ENCODE data around the gene DLG2. TPM values are rescaled to one million over a fixed set of nuclear protein-coding genes. Genes with fewer than 3 reads are reported as not detected.

Gene DLG2
- total and polyA plus RNA-seq, 7 donors, result 0.60 to 25.8 (median 9.7) TPM; not detected in 1

DNA sequence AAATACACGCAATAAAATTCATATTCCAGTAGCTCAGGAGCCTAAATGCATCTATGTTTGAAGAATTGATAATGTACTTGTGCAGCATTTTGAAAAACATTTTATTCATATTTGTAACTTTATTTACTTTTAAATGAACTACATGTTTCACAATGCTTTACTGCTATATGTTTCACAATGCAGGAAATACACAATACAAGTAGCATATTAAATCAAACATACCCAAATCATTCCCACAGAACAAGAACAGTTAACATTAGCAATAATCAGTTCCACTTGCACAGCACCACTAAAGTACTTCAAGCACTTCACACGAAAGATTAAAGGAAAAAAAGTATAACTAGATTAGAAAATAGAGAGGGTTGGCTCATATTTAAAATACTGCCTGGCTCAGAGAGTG, 1997.4 kb downstream of the DLG2 start:
- H3K36me3 ChIP-seq, result no peaks in the 10 kb centered on the region
- TF ChIP-seq POLR2AphosphoS5 (IDR thresholded peaks at IDR 0.05) (no peak), CTCF (IDR thresholded peaks at IDR 0.05) (no peak), EP300 (IDR thresholded peaks at IDR 0.05) (no peak), POLR2A (IDR thresholded peaks at IDR 0.05) (no peak)
- WGBS, 2 donors, result 34 to 47% methylated on average over 2 of the region's 2 CpGs
- no peak for DNase-seq
- no peaks in the 10 kb centered on the region for H3K9me3 ChIP-seq
- intact Hi-C loops (cut with DNase I), result no loop called here
- no peaks in the 10 kb centered on the region for H3K27me3 ChIP-seq
- H3K4me1 ChIP-seq, result no peaks in the 10 kb centered on the region
- no peak overlapping the region for H3K4me3 ChIP-seq
- no peak overlapping the region for H3K27ac ChIP-seq

DNA sequence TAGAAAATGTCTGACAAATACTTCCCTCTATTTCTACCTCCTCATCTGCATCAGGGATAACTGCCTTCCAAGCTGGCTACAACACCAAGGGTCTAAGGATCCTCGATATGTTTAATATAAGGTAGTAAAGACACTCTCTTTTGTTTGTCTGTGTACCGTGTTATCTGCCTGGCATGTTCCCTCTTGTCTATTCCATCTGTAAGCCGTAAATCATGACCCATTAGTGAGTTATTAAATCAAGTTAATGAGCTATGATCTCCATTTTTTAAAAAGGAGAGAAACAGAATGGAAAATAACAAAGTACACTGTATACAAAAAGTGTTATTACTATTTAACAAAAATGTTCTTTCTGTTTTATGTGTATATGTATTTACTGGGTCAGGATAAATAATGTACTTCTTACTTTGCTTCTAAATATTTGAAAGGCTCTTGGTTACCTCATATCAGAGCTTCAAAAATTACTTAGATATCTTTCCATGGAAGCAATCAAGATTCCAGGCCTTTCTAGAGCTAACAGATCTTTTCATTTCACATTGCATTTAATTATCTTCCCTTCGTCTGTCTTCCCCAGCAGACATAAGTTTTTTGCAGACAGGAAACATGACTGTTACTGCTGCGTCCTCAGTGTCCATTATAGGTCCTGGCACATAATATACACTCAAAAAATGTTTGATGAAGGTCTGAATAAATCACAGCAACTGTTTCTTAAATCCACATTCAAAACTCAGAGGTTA, 1998.4 kb downstream of the DLG2 start:
- TF ChIP-seq EP300 (IDR thresholded peaks at IDR 0.05) (no peak), POLR2AphosphoS5 (IDR thresholded peaks at IDR 0.05) (no peak)

DNA sequence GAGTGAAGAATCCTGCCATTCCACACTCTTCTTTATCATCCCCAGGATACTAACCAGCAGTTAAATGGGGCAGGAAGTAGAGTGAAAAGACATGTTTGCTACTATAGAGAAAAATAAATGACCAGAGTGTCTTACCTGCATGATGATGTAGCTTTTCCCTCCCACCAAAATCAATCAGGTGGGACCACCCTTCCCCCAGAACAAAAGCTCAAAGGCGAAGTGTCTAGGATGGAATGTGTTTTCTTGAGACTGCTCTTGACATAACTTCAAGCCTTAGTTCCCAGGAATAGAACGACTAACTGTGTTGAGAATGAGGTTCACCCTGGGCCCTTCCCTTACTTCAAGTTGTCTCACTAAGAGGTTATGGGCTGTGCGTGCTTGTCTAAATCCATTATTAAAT, 2001.8 kb downstream of the DLG2 start:
- no peak for DNase-seq
- no peak overlapping the region for H3K4me3 ChIP-seq
- TF ChIP-seq POLR2AphosphoS5 (IDR thresholded peaks at IDR 0.05) (no peak), POLR2A (IDR thresholded peaks at IDR 0.05) (no peak), EP300 (IDR thresholded peaks at IDR 0.05) (no peak), CTCF (IDR thresholded peaks at IDR 0.05) (no peak)
- no peaks in the 10 kb centered on the region for H3K9me3 ChIP-seq
- intact Hi-C loops (cut with DNase I), result no loop called here
- no peaks in the 10 kb centered on the region for H3K36me3 ChIP-seq
- WGBS, 2 donors, result 84 to 85% methylated on average over 3 of the region's 3 CpGs
- no peaks in the 10 kb centered on the region for H3K27me3 ChIP-seq
- H3K4me1 ChIP-seq, result no peaks in the 10 kb centered on the region
- H3K27ac ChIP-seq, result no peak overlapping the region

More for the DNA sequence above, 1998.4 kb downstream of the DLG2 start:
- Histone ChIP-seq H3K27ac (no peak overlapping the region), H3K9me3 (no peaks in the 10 kb centered on the region), H3K36me3 (no peaks in the 10 kb centered on the region), H3K27me3 (no peaks in the 10 kb centered on the region), H3K4me1 (no peaks in the 10 kb centered on the region), H3K4me3 (no peak overlapping the region)
- no peak for DNase-seq
- intact Hi-C loops (cut with DNase I), result no loop called here
- 55 to 56% methylated on average over 5 of the region's 5 CpGs for WGBS, 2 donors

GRCh38 chr11:83617671-83618070, 2009.5 kb downstream of the DLG2 start:
- no peaks in the 10 kb centered on the region for H3K4me1 ChIP-seq
- intact Hi-C loops (cut with DNase I), result no loop called here
- H3K4me3 ChIP-seq, result no peak overlapping the region
- DNase-seq, result no peak
- no peaks in the 10 kb centered on the region for H3K9me3 ChIP-seq
- no peaks in the 10 kb centered on the region for H3K36me3 ChIP-seq
- H3K27me3 ChIP-seq, result no peaks in the 10 kb centered on the region
- H3K27ac ChIP-seq, result no peak overlapping the region
- WGBS, 2 donors, result 69 to 86% methylated on average over 1 of the region's 1 CpG
- TF ChIP-seq POLR2AphosphoS5 (IDR thresholded peaks at IDR 0.05), result no peak

GRCh38 chr11:83613767-83614121, 2013.4 kb downstream of the DLG2 start:
- Histone ChIP-seq H3K9me3 (no peaks in the 10 kb centered on the region), H3K4me1 (no peaks in the 10 kb centered on the region), H3K27ac (no peak overlapping the region), H3K4me3 (no peak overlapping the region), H3K36me3 (no peaks in the 10 kb centered on the region), H3K27me3 (no peaks in the 10 kb centered on the region)
- DNase-seq, result no peak
- intact Hi-C loops (cut with DNase I), result no loop called here
- WGBS, 2 donors, result 21 to 48% methylated on average over 2 of the region's 2 CpGs
- no peak for TF ChIP-seq EP300 (IDR thresholded peaks at IDR 0.05)
- TF ChIP-seq POLR2AphosphoS5 (IDR thresholded peaks at IDR 0.05), result no peak
- TF ChIP-seq CTCF (IDR thresholded peaks at IDR 0.05), result no peak
- no peak for TF ChIP-seq POLR2A (IDR thresholded peaks at IDR 0.05)

All from sigmoid colon (tissue), 7 donors.